H9 (cell line): ENCODE measurements around the gene EIF4H. TPM values are rescaled to one million over a fixed set of nuclear protein-coding genes. Genes with fewer than 3 reads are reported as not detected.

Experiments used
- DNase-seq: peaks from one replicate; pipeline ENCODE4 v3.0.0-alpha.2; 2017
- H2AFZ ChIP-seq: one replicate; pipeline ENCODE4 v1.6.1; 2013; ENCODE audit warnings: mild to moderate bottlenecking, low read length, control low read depth, moderate library complexity
- H2AK5ac ChIP-seq: 2 replicates; pipeline ENCODE4 v1.6.1; 2013; ENCODE audit warnings: low read length, control low read depth, mixed read lengths; ENCODE audit not compliant: insufficient read length
- H2BK120ac ChIP-seq: one replicate; pipeline ENCODE4 v1.6.1; 2013; ENCODE audit warnings: low read depth, mild to moderate bottlenecking, low read length, control low read depth, inconsistent platforms; ENCODE audit not compliant: poor library complexity, severe bottlenecking
- H2BK12ac ChIP-seq: 2 replicates; pipeline ENCODE4 v1.6.1; 2013; ENCODE audit warnings: low read length, control low read depth, mixed read lengths, low read depth; ENCODE audit not compliant: insufficient read length
- H2BK15ac ChIP-seq: 2 replicates; pipeline ENCODE4 v1.6.1; 2013; ENCODE audit warnings: low read depth, low read length, control low read depth
- H2BK20ac ChIP-seq: one replicate; pipeline ENCODE4 v1.6.1; 2013; ENCODE audit warnings: low read depth, mild to moderate bottlenecking, low read length, control low read depth, inconsistent platforms; ENCODE audit not compliant: poor library complexity, severe bottlenecking
- H2BK5ac ChIP-seq: 2 replicates; pipeline ENCODE4 v1.6.1; 2013; ENCODE audit warnings: low read length, control low read depth, mixed read lengths; ENCODE audit not compliant: insufficient read length
- H3K14ac ChIP-seq: 2 replicates; pipeline ENCODE4 v1.6.1; 2013; ENCODE audit warnings: low read length, control low read depth; ENCODE audit not compliant: insufficient read depth
- H3K18ac ChIP-seq: 2 replicates; pipeline ENCODE4 v1.6.1; 2013; ENCODE audit warnings: low read depth, mild to moderate bottlenecking, mixed read lengths, low read length, control low read depth; ENCODE audit not compliant: insufficient read length
- H3K23ac ChIP-seq: 2 replicates; pipeline ENCODE4 v1.6.1; 2013; ENCODE audit warnings: low read length, control low read depth, mixed read lengths, low read depth; ENCODE audit not compliant: insufficient read length
- H3K23me2 ChIP-seq: 2 replicates; pipeline ENCODE4 v1.6.1; 2013; ENCODE audit warnings: low read depth, mild to moderate bottlenecking, mixed read lengths, low read length, control low read depth; ENCODE audit not compliant: insufficient read length, poor library complexity, severe bottlenecking
- H3K27ac ChIP-seq: 2 replicates; pipeline ENCODE4 v1.5.1; 2013; ENCODE audit warnings: low read length, control low read depth, mixed read lengths, low read depth; ENCODE audit not compliant: insufficient read length
- H3K27me3 ChIP-seq: 2 replicates; pipeline ENCODE4 v1.6.1; 2013; ENCODE audit warnings: low read length, control low read depth, inconsistent platforms; ENCODE audit not compliant: insufficient read depth
- H3K4ac ChIP-seq: 2 replicates; pipeline ENCODE4 v1.6.1; 2013; ENCODE audit warnings: low read depth, mild to moderate bottlenecking, control low read depth, inconsistent platforms, low read length, moderate library complexity
- H3K4me1 ChIP-seq: 2 replicates; pipeline ENCODE4 v1.6.1; 2013; ENCODE audit warnings: low read length, control low read depth, inconsistent platforms; ENCODE audit not compliant: insufficient read depth
- H3K4me2 ChIP-seq: 2 replicates; pipeline ENCODE4 v1.6.1; 2013; ENCODE audit warnings: low read length, control low read depth, mixed read lengths; ENCODE audit not compliant: insufficient read length, insufficient read depth
- H3K56ac ChIP-seq: 2 replicates; pipeline ENCODE4 v1.6.1; 2013; ENCODE audit warnings: low read depth, mild to moderate bottlenecking, mixed read lengths, low read length, control low read depth; ENCODE audit not compliant: insufficient read length
- H3K79me1 ChIP-seq: 2 replicates; pipeline ENCODE4 v1.6.1; 2013; ENCODE audit warnings: low read depth, mild to moderate bottlenecking, moderate library complexity, low read length, control low read depth, inconsistent platforms; ENCODE audit not compliant: insufficient read depth, poor library complexity, severe bottlenecking
- H3K79me2 ChIP-seq: 2 replicates; pipeline ENCODE4 v1.6.1; 2013; ENCODE audit warnings: low read length, control low read depth, inconsistent platforms; ENCODE audit not compliant: insufficient read depth
- H3K9ac ChIP-seq: 2 replicates; pipeline ENCODE4 v1.6.1; 2013; ENCODE audit warnings: low read length, control low read depth, mixed read lengths; ENCODE audit not compliant: insufficient read length; ENCODE audit errors: extremely low read depth
- H3K9me3 ChIP-seq: one replicate; pipeline ENCODE4 v1.6.1; 2013; ENCODE audit warnings: low read depth, low read length, inconsistent platforms; ENCODE audit not compliant: control insufficient read depth
- H3T11ph ChIP-seq: one replicate; pipeline ENCODE4 v1.6.1; 2013; ENCODE audit warnings: mild to moderate bottlenecking, low read length, control low read depth, inconsistent platforms
- H4K20me1 ChIP-seq: one replicate; pipeline ENCODE4 v1.6.1; 2013; ENCODE audit not compliant: control insufficient read depth, insufficient read length, insufficient read depth
- H4K5ac ChIP-seq: 2 replicates; pipeline ENCODE4 v1.6.1; 2013; ENCODE audit warnings: low read depth, mild to moderate bottlenecking, mixed read lengths, low read length, control low read depth; ENCODE audit not compliant: insufficient read length
- H4K8ac ChIP-seq: replicated peaks from 2 replicates; pipeline ENCODE4 v1.6.1; 2013; ENCODE audit warnings: low read length, control low read depth, mixed read lengths, low read depth; ENCODE audit not compliant: insufficient read length
- H4K91ac ChIP-seq: 2 replicates; pipeline ENCODE4 v1.6.1; 2013; ENCODE audit warnings: low read depth, mild to moderate bottlenecking, moderate library complexity, mixed read lengths, low read length, control low read depth; ENCODE audit not compliant: insufficient read length
- H3K27ac Mint-ChIP-seq, 3 experiments: 2 replicates in 2 of 3; 3 replicates in 1 of 3; pipeline ENCODE4 v1.8.0; 2020 to 2021; ENCODE audit warnings: mixed read lengths in 3 of 3, mild to moderate bottlenecking in 1 of 3, moderate library complexity in 1 of 3
- H3K27me3 Mint-ChIP-seq: 2 replicates; pipeline ENCODE4 v1.8.0; 2021; ENCODE audit warnings: low read depth, mild to moderate bottlenecking, moderate library complexity, mixed read lengths
- H3K36me3 Mint-ChIP-seq, 3 experiments: 2 replicates in 2 of 3; 3 replicates in 1 of 3; pipeline ENCODE4 v1.8.0; 2020 to 2021; ENCODE audit warnings: low read depth in 3 of 3, mixed read lengths in 3 of 3; ENCODE audit not compliant: insufficient read depth in 1 of 3
- H3K4me1 Mint-ChIP-seq, 2 experiments: 2 replicates each; pipeline ENCODE4 v1.8.0; 2020; ENCODE audit warnings: mixed read lengths in 2 of 2
- H3K4me3 Mint-ChIP-seq, 2 experiments: 2 replicates in 1 of 2; 3 replicates in 1 of 2; pipeline ENCODE4 v1.8.0; 2020 to 2021; ENCODE audit warnings: mild to moderate bottlenecking in 2 of 2, mixed read lengths in 2 of 2, moderate library complexity in 1 of 2
- H3K9me3 Mint-ChIP-seq, 2 experiments: 2 replicates in 1 of 2; 3 replicates in 1 of 2; pipeline ENCODE4 v1.8.0; 2020; ENCODE audit warnings: mild to moderate bottlenecking in 2 of 2, mixed read lengths in 2 of 2, moderate library complexity in 1 of 2
- WGBS: extraction: QIAGEN DNeasy Blood & Tissue Kit; methylation state at CpG from one replicate; pipeline ENCODE4 v1.1.7; 2013; ENCODE audit warnings: missing lambda C conversion rate, low lambda C conversion rate, mixed read lengths; ENCODE audit not compliant: insufficient read length; ENCODE audit errors: extremely low coverage; 5-methylcytosine and 5-hydroxymethylcytosine counted together
- total RNA-seq: library from RNA; stranded (reverse); gene quantifications from 2 replicates; pipeline ENCODE4 v1.2.1, GENCODE V29; 2021
- TF ChIP-seq, protein P1 (sequence below): fragments of 200-600 bp; sonication (generic); conservative IDR thresholded peaks from 3 replicates; pipeline ENCODE4 v1.8.0; 2021; ENCODE audit warnings: antibody characterized with exemption, mild to moderate bottlenecking

The EIF4H gene
- total RNA-seq, 1 experiment from 2014 or later = 363 TPM

DNA sequence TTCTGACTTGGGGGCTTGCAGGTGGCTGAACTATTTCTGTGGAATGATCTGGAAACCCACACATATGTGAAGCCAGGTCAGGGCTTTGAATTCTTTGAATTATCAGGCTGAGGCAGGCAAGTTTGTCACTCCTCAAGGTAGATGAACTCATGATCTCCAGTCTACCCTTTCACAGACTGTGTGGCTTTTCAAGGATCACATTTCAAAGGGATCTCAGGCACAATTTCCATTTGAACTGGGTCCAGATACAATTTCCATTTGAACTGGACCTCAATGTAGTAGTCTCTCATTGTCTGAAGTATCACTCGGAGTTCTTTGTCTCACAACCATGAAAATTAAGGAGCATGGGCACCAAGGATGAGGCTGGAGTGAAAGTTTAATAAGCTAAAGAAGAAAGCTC, 25.7 kb upstream of the EIF4H start:
- H2BK120ac ChIP-seq = no peak overlapping the region
- Mint-ChIP-seq H3K4me3 (no peak overlapping the region), H3K9me3 (peaks cover 5 to 11% of the 10 kb centered on the region in 2 experiments; a peak in 4 of 5 replicates), H3K36me3 (peaks cover 0 to 6% (median 0%) of the 10 kb centered on the region in 3 experiments; a peak in 4 of 7 replicates), H3K27me3 (peaks cover 2% of the 10 kb centered on the region; the same call in 1 of the 2 replicates), H3K4me1 (peaks cover 10 to 13% of the 10 kb centered on the region in 2 experiments), H3K27ac (no peak overlapping the region)
- no peak overlapping the region for H4K5ac ChIP-seq
- TF ChIP-seq, protein P1, sequence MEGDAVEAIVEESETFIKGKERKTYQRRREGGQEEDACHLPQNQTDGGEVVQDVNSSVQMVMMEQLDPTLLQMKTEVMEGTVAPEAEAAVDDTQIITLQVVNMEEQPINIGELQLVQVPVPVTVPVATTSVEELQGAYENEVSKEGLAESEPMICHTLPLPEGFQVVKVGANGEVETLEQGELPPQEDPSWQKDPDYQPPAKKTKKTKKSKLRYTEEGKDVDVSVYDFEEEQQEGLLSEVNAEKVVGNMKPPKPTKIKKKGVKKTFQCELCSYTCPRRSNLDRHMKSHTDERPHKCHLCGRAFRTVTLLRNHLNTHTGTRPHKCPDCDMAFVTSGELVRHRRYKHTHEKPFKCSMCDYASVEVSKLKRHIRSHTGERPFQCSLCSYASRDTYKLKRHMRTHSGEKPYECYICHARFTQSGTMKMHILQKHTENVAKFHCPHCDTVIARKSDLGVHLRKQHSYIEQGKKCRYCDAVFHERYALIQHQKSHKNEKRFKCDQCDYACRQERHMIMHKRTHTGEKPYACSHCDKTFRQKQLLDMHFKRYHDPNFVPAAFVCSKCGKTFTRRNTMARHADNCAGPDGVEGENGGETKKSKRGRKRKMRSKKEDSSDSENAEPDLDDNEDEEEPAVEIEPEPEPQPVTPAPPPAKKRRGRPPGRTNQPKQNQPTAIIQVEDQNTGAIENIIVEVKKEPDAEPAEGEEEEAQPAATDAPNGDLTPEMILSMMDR = no peak
- no peaks in the 10 kb centered on the region for H3K23me2 ChIP-seq
- no peaks in the 10 kb centered on the region for H3K79me1 ChIP-seq
- no peaks in the 10 kb centered on the region for H3K27me3 ChIP-seq
- no CpG with 5 or more reads among the region's 1 CpG for WGBS
- H4K20me1 ChIP-seq = no peaks in the 10 kb centered on the region
- no peaks in the 10 kb centered on the region for H3K9me3 ChIP-seq
- no peak overlapping the region for H3K9ac ChIP-seq
- H2BK20ac ChIP-seq = no peak overlapping the region
- H3T11ph ChIP-seq = no peak overlapping the region
- no peak overlapping the region for H2AK5ac ChIP-seq
- no peak overlapping the region for H3K14ac ChIP-seq
- H2AFZ ChIP-seq = no peak overlapping the region
- H4K91ac ChIP-seq = no peak overlapping the region
- H3K27ac ChIP-seq = no peak overlapping the region
- H3K56ac ChIP-seq = no peak overlapping the region
- DNase-seq = no peak
- H3K18ac ChIP-seq = no peak overlapping the region
- no peak overlapping the region for H2BK15ac ChIP-seq
- no peak overlapping the region for H2BK12ac ChIP-seq
- H4K8ac ChIP-seq = no peak overlapping the region
- H3K79me2 ChIP-seq = no peaks in the 10 kb centered on the region
- H3K23ac ChIP-seq = no peak overlapping the region
- no peak overlapping the region for H2BK5ac ChIP-seq
- no peak overlapping the region for H3K4me2 ChIP-seq
- H3K4me1 ChIP-seq = no peaks in the 10 kb centered on the region
- no peak overlapping the region for H3K4ac ChIP-seq
